ACC112 (cell line): Measurements from ENCODE around the gene TUBB2B.

Experiments
- H2AFZ ChIP-seq: fragments of 200-600 bp; sonication (generic); one replicate; pipeline ENCODE4 v1.6.0; 2017; ENCODE audit warnings: antibody characterized with exemption, low read length; ENCODE audit not compliant: unreplicated experiment
- H3K27ac ChIP-seq: fragments of 200-600 bp; sonication (generic); 2 replicates; pipeline ENCODE4 v1.5.1; 2014; ENCODE audit warnings: low read depth, mild to moderate bottlenecking, antibody characterized with exemption, low read length, moderate library complexity
- H3K27me3 ChIP-seq: fragments of 200-600 bp; sonication (generic); 2 replicates; pipeline ENCODE4 v1.6.1; 2014; ENCODE audit warnings: mild to moderate bottlenecking, antibody characterized with exemption, low read length, moderate library complexity, mixed read lengths; ENCODE audit not compliant: insufficient read depth
- H3K36me3 ChIP-seq: fragments of 200-600 bp; sonication (generic); 2 replicates; pipeline ENCODE4 v1.6.1; 2016; ENCODE audit warnings: mild to moderate bottlenecking, antibody characterized with exemption, low read length, moderate library complexity, mixed read lengths; ENCODE audit not compliant: insufficient read depth
- H3K4me1 ChIP-seq: fragments of 200-600 bp; sonication (generic); one replicate; pipeline ENCODE4 v1.6.1; 2016; ENCODE audit warnings: low read length, mixed read lengths; ENCODE audit not compliant: insufficient read depth, unreplicated experiment, control insufficient read depth
- H3K4me3 ChIP-seq: fragments of 200-600 bp; sonication (generic); 2 replicates; pipeline ENCODE4 v1.5.1; 2014; ENCODE audit warnings: mild to moderate bottlenecking, low read depth, low read length
- H3K79me2 ChIP-seq: fragments of 200-600 bp; sonication (generic); one replicate; pipeline ENCODE4 v1.6.0; 2016; ENCODE audit warnings: low read length; ENCODE audit not compliant: control insufficient read depth, unreplicated experiment, insufficient read depth

TUBB2B gene

GRCh38 chr6:3258720-3259490, 31.5 kb upstream of the TUBB2B start, which contains the start of gene PSMG4:
Gene PSMG4, plus strand, starts transcription at chr6:3258947. Its CDS starts 76 bp downstream, at chr6:3259023.
- Histone ChIP-seq H3K27me3 (0 out of 2 replicates have a peak, but pooled peaks cover 3% of the 10 kb centered on the region), H3K4me1 (peaks cover 12% of the 10 kb centered on the region), H3K27ac (no peak within 1 kb of the TSS), H3K79me2 (peaks cover 48% of the 10 kb centered on the region), H3K36me3 (no peaks in the 10 kb centered on the region), H2AFZ (peak within 1 kb of the TSS; percentile 89), H3K4me3 (peak within 1 kb of the TSS; percentile 83)

- Histone ChIP-seq H3K27me3 (0 out of 2 replicates have a peak, but pooled peaks cover 3% of the 10 kb centered on the region), H3K27ac (no peak overlapping the region), H3K4me3 (peak overlapping the region; percentile 83), H3K4me1 (peaks cover 12% of the 10 kb centered on the region), H2AFZ (no peak overlapping the region), H3K36me3 (no peaks in the 10 kb centered on the region), H3K79me2 (peaks cover 41% of the 10 kb centered on the region)
Observed at GRCh38 chr6:3258201-3258600, 30.7 kb upstream of the TUBB2B start.

GRCh38 chr6:3253597-3253961, 26.1 kb upstream of the TUBB2B start:
- no peak overlapping the region for H3K27ac ChIP-seq
- H3K79me2 ChIP-seq = no peaks in the 10 kb centered on the region
- H3K4me3 ChIP-seq = no peak overlapping the region
- H3K36me3 ChIP-seq = no peaks in the 10 kb centered on the region
- H2AFZ ChIP-seq = no peak overlapping the region
- H3K27me3 ChIP-seq = peaks cover 3% of the 10 kb centered on the region; the same call in 1 of the 2 replicates
- no peaks in the 10 kb centered on the region for H3K4me1 ChIP-seq

GRCh38 chr6:3252861-3253596, 25.6 kb upstream of the TUBB2B start:
- Histone ChIP-seq H2AFZ (no peak overlapping the region), H3K4me1 (peaks cover 5% of the 10 kb centered on the region), H3K36me3 (no peaks in the 10 kb centered on the region), H3K4me3 (no peak overlapping the region), H3K79me2 (no peaks in the 10 kb centered on the region), H3K27ac (no peak overlapping the region), H3K27me3 (peaks cover 3% of the 10 kb centered on the region; the same call in 1 of the 2 replicates)

- H2AFZ ChIP-seq = no peak overlapping the region
- H3K4me3 ChIP-seq = no peak overlapping the region
- peaks cover 12% of the 10 kb centered on the region for H3K4me1 ChIP-seq
- no peaks in the 10 kb centered on the region for H3K36me3 ChIP-seq
- H3K27me3 ChIP-seq = peaks cover 3% of the 10 kb centered on the region; the same call in 1 of the 2 replicates
- no peak overlapping the region for H3K27ac ChIP-seq
- no peaks in the 10 kb centered on the region for H3K79me2 ChIP-seq
Observed at GRCh38 chr6:3252369-3252768, 24.9 kb upstream of the TUBB2B start.

GRCh38 chr6:3251462-3252314, 24.2 kb upstream of the TUBB2B start:
- no peak overlapping the region for H3K4me3 ChIP-seq
- no peak overlapping the region for H3K27ac ChIP-seq
- H3K36me3 ChIP-seq = no peaks in the 10 kb centered on the region
- peaks cover 3% of the 10 kb centered on the region; the same call in 1 of the 2 replicates for H3K27me3 ChIP-seq
- H2AFZ ChIP-seq = no peak overlapping the region
- H3K79me2 ChIP-seq = no peaks in the 10 kb centered on the region
- H3K4me1 ChIP-seq = peaks cover 16% of the 10 kb centered on the region

- no peaks in the 10 kb centered on the region for H3K79me2 ChIP-seq
- H3K27me3 ChIP-seq = no peaks in the 10 kb centered on the region; the same call in 1 of the 2 replicates
- H3K36me3 ChIP-seq = no peaks in the 10 kb centered on the region
- H3K4me1 ChIP-seq = peaks cover 16% of the 10 kb centered on the region
- H3K27ac ChIP-seq = no peak overlapping the region
- no peak overlapping the region for H2AFZ ChIP-seq
- H3K4me3 ChIP-seq = no peak overlapping the region
Observed at GRCh38 chr6:3250231-3250675, 22.8 kb upstream of the TUBB2B start.

GRCh38 chr6:3249821-3250220, 22.4 kb upstream of the TUBB2B start:
- H3K27me3 ChIP-seq = no peaks in the 10 kb centered on the region; the same call in 1 of the 2 replicates
- H3K36me3 ChIP-seq = no peaks in the 10 kb centered on the region
- no peak overlapping the region for H2AFZ ChIP-seq
- no peak overlapping the region for H3K27ac ChIP-seq
- no peaks in the 10 kb centered on the region for H3K79me2 ChIP-seq
- no peak overlapping the region for H3K4me3 ChIP-seq
- H3K4me1 ChIP-seq = peaks cover 16% of the 10 kb centered on the region

- Histone ChIP-seq H3K27me3 (peaks cover 12% of the 10 kb centered on the region), H3K36me3 (no peaks in the 10 kb centered on the region), H3K27ac (no peak overlapping the region), H3K4me1 (peaks cover 16% of the 10 kb centered on the region), H2AFZ (peak overlapping the region; percentile 22), H3K79me2 (no peaks in the 10 kb centered on the region), H3K4me3 (peak overlapping the region; percentile 71)
Observed at GRCh38 chr6:3247255-3248146, 20.0 kb upstream of the TUBB2B start.
